IMR-90 (cell line): Measurements from ENCODE around the gene NEDD1. TPM values are rescaled to one million over a fixed set of nuclear protein-coding genes. Genes with fewer than 3 reads are reported as not detected.

Experiments
- ATAC-seq: fragments of 200-7000 bp; cut with Tn5 transposase; 2 replicates; pipeline ENCODE4 v1.9.1; 2020; ENCODE audit warnings: low read depth, mild to moderate bottlenecking, moderate library complexity
- BruUV-seq: library from RNA; stranded (reverse); fragments of 400-500 nt; replicated peaks from 2 replicates; lab custom pipeline; 2021; lab: Mats Ljungman, UMichigan
- CTCF ChIA-PET: fragments of 300-600 bp; formaldehyde crosslinking; extraction: SDS; loops from one replicate; lab custom pipeline; 2021; ENCODE audit warnings: antibody characterized with exemption; lab: Yijun Ruan, JAX
- POLR2A ChIA-PET: fragments of 300-600 bp; sonication (Branson Sonifier 250); formaldehyde crosslinking; loops from one replicate; lab custom pipeline; 2022; ENCODE audit warnings: antibody characterized with exemption; ENCODE audit not compliant: unreplicated experiment; lab: Charles Lee
- DNase-seq: peaks from one replicate; pipeline ENCODE4 v3.0.0; 2013
- H2AFZ ChIP-seq: replicated peaks from 2 replicates; pipeline ENCODE3; 2013; ENCODE audit warnings: low read length, mild to moderate bottlenecking; ENCODE audit not compliant: poor library complexity
- H2AK5ac ChIP-seq: 2 replicates; pipeline ENCODE4 v1.6.1; 2013; ENCODE audit warnings: low read depth, low read length, inconsistent platforms
- H2AK9ac ChIP-seq: replicated peaks from 2 replicates; pipeline ENCODE3; 2013; ENCODE audit warnings: mild to moderate bottlenecking, low read depth, low read length, moderate library complexity; ENCODE audit not compliant: poor library complexity
- H2BK120ac ChIP-seq: 2 replicates; pipeline ENCODE4 v1.6.1; 2013; ENCODE audit warnings: low read depth, low read length, inconsistent platforms
- H2BK15ac ChIP-seq: 3 replicates; pipeline ENCODE4 v1.6.1; 2013; ENCODE audit warnings: low read depth, low read length, inconsistent platforms
- H2BK20ac ChIP-seq: 2 replicates; pipeline ENCODE4 v1.6.1; 2013; ENCODE audit warnings: low read depth, mild to moderate bottlenecking, inconsistent platforms, low read length, moderate library complexity
- H2BK5ac ChIP-seq: 2 replicates; pipeline ENCODE4 v1.6.1; 2013; ENCODE audit warnings: mild to moderate bottlenecking, low read depth, low read length, inconsistent platforms; ENCODE audit not compliant: poor library complexity, severe bottlenecking
- H3K14ac ChIP-seq: replicated peaks from 2 replicates; pipeline ENCODE4 v1.6.1; 2013; ENCODE audit warnings: low read depth, low read length, inconsistent platforms
- H3K18ac ChIP-seq: 2 replicates; pipeline ENCODE4 v1.6.1; 2013; ENCODE audit warnings: low read depth, low read length, control low read depth
- H3K23ac ChIP-seq: 2 replicates; pipeline ENCODE4 v1.6.1; 2013; ENCODE audit warnings: low read depth, low read length, inconsistent platforms
- H3K27ac ChIP-seq: 2 replicates; pipeline ENCODE4 v1.5.1; 2013; ENCODE audit warnings: mild to moderate bottlenecking, control low read depth, low read length; ENCODE audit not compliant: insufficient read depth
- H3K27me3 ChIP-seq: 2 replicates; pipeline ENCODE4 v1.6.1; 2013; ENCODE audit warnings: low read length; ENCODE audit not compliant: control insufficient read depth, insufficient read depth
- H3K36me3 ChIP-seq: 2 replicates; pipeline ENCODE4 v1.6.1; 2013; ENCODE audit warnings: low read length, mixed read lengths; ENCODE audit not compliant: control insufficient read depth, insufficient read depth
- H3K4ac ChIP-seq: 2 replicates; pipeline ENCODE4 v1.6.1; 2013; ENCODE audit warnings: low read depth, low read length, inconsistent platforms
- H3K4me1 ChIP-seq: 2 replicates; pipeline ENCODE4 v1.6.1; 2013; ENCODE audit warnings: low read length, mixed read lengths; ENCODE audit not compliant: control insufficient read depth, insufficient read depth
- H3K4me2 ChIP-seq: 2 replicates; pipeline ENCODE4 v1.6.1; 2013; ENCODE audit warnings: low read depth, mild to moderate bottlenecking, control low read depth, low read length, moderate library complexity
- H3K4me3 ChIP-seq: 2 replicates; pipeline ENCODE4 v1.5.1; 2013; ENCODE audit warnings: low read depth, mild to moderate bottlenecking, control low read depth, low read length, moderate library complexity; ENCODE audit not compliant: insufficient read depth
- H3K56ac ChIP-seq: 2 replicates; pipeline ENCODE4 v1.6.1; 2013; ENCODE audit warnings: low read length, inconsistent platforms; ENCODE audit not compliant: insufficient read depth; ENCODE audit errors: extremely low read depth
- H3K79me1 ChIP-seq, 2 experiments: 2 replicates each; pipeline ENCODE4 v1.6.1; 2013; ENCODE audit warnings: low read length in 2 of 2, inconsistent platforms in 1 of 2, low read depth in 1 of 2
- H3K9ac ChIP-seq: 2 replicates; pipeline ENCODE4 v1.6.1; 2013; ENCODE audit warnings: low read depth, low read length, control low read depth
- H3K9me1 ChIP-seq: 2 replicates; pipeline ENCODE4 v1.6.1; 2013; ENCODE audit warnings: low read length, inconsistent platforms; ENCODE audit not compliant: insufficient read depth
- H3K9me3 ChIP-seq: 2 replicates; pipeline ENCODE4 v1.6.1; 2013; ENCODE audit warnings: low read length; ENCODE audit not compliant: control insufficient read depth, insufficient read depth
- H4K20me1 ChIP-seq: 2 replicates; pipeline ENCODE4 v1.6.1; 2013; ENCODE audit warnings: low read length, inconsistent platforms; ENCODE audit not compliant: insufficient read depth
- H4K5ac ChIP-seq: 2 replicates; pipeline ENCODE4 v1.6.1; 2013; ENCODE audit warnings: mild to moderate bottlenecking, low read depth, low read length, control low read depth
- H4K8ac ChIP-seq, 2 experiments: 2 replicates each; pipeline ENCODE4 v1.6.1; 2013; ENCODE audit warnings: low read depth in 2 of 2, low read length in 2 of 2, control low read depth in 1 of 2, inconsistent platforms in 1 of 2
- H4K91ac ChIP-seq: 2 replicates; pipeline ENCODE4 v1.6.1; 2013; ENCODE audit warnings: low read depth, low read length, inconsistent platforms; ENCODE audit not compliant: insufficient read depth
- BHLHE40 ChIP-seq: fragments of 150-350 bp; IDR thresholded peaks from 2 replicates; pipeline ENCODE4 v1.6.1; 2016; ENCODE audit warnings: mild to moderate bottlenecking, low read depth, low read length
- CEBPB ChIP-seq: IDR thresholded peaks from 2 replicates; pipeline ENCODE4 v1.6.1; 2012; ENCODE audit warnings: low read depth, low read length, improper control_type of control experiment
- CHD1 ChIP-seq: IDR thresholded peaks from 2 replicates; pipeline ENCODE4 v1.6.1; 2012; ENCODE audit warnings: low read depth, low read length, improper control_type of control experiment
- POLR2A ChIP-seq: IDR thresholded peaks from 2 replicates; pipeline ENCODE4 v1.6.1; 2012; ENCODE audit warnings: mild to moderate bottlenecking, low read depth, low read length
- WGBS, 2 experiments: methylation state at CpG; one replicate each; pipeline versions ENCODE4 v1.1.5 to v1.1.7; 2013; ENCODE audit warnings: missing lambda C conversion rate in 2 of 2; ENCODE audit not compliant: insufficient read length in 1 of 2; ENCODE audit errors: extremely low coverage in 2 of 2; 5-methylcytosine and 5-hydroxymethylcytosine counted together
- dilution Hi-C: fragments of 300-500 bp; cut with HindIII; formaldehyde crosslinking; loops from one replicate; pipeline ENCODE4 v1.14.3; 2018; ENCODE audit warnings: low sequenced_read_pairs; ENCODE audit not compliant: unreplicated experiment
- in situ Hi-C: fragments of 300-500 bp; cut with MboI; formaldehyde crosslinking; loops from 3 replicates; pipeline ENCODE4 v1.14.3; 2019; ENCODE audit warnings: low sequenced_read_pairs, inconsistent platforms, mixed read lengths
- intact Hi-C: fragments of 100-400 bp; cut with micrococcal nuclease; formaldehyde crosslinking; loops from 2 replicates; pipeline ENCODE4 v1.10.0; 2022
- polyA plus RNA-seq, 3 experiments: library from polyadenylated mRNA; depleted of rRNA; stranded (reverse); fragments of >200 nt; gene quantifications; 2 replicates each; pipeline ENCODE4 v1.2.3, GENCODE V29; 2012; ENCODE audit warnings: low replicate concordance in 1 of 3
- total RNA-seq: library from RNA; depleted of rRNA; stranded (reverse); fragments of >200 nt; gene quantifications from 2 replicates; pipeline ENCODE4 v1.2.3, GENCODE V29; 2012
- TF ChIP-seq, protein P1 (sequence below): conservative IDR thresholded peaks from 2 replicates; pipeline ENCODE4 v1.5.1; 2012; ENCODE audit warnings: mild to moderate bottlenecking, low read depth, low read length, improper control_type of control experiment
- TF ChIP-seq, protein P2 (sequence below): fragments of 150-350 bp; IDR thresholded peaks from 2 replicates; pipeline ENCODE4 v1.6.1; 2017; ENCODE audit warnings: mild to moderate bottlenecking, antibody characterized with exemption, low read length, low read depth
- TF ChIP-seq, protein P3 (sequence below): fragments of 150-350 bp; IDR thresholded peaks from 2 replicates; pipeline ENCODE4 v1.6.1; 2016; ENCODE audit warnings: low read depth, mild to moderate bottlenecking, low read length, moderate library complexity, borderline replicate concordance

The NEDD1 gene
- total and polyA plus RNA-seq, 2 of the 4 experiments (the other 2 are of a cell fraction): 10.0 to 48.0 TPM

DNA sequence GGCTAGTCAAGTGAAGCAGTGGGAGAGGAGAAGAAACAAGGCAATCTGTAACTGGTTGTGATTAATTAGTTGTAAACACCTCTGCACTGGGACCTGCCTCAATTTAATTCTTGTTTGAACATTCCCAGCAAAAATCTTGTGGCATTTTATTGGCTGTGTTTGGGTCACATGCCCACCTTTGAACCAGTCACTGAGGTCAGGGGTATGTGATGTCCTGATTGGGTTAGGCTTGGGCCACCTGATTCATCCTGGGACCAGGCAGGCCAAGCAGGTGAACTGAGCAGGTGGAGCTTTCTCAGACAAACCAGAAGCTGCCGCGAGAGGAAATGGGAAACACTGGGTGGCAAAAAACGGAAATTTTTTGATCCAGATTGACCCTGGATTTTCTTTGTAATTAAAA is 72.5 kb downstream of the NEDD1 start:
- Histone ChIP-seq H3K4me2 (no peak overlapping the region), H2BK120ac (no peak overlapping the region), H3K36me3 (no peaks in the 10 kb centered on the region), H2AK5ac (no peak overlapping the region), H3K27me3 (0 out of 2 replicates have a peak, but pooled peaks cover 2% of the 10 kb centered on the region), H3K18ac (no peak overlapping the region), H3K27ac (no peak overlapping the region), H2BK5ac (no peak overlapping the region), H3K9me3 (no peaks in the 10 kb centered on the region), H3K14ac (no peak overlapping the region), H4K5ac (no peak overlapping the region), H2BK15ac (no peak overlapping the region), H2AK9ac (no peak overlapping the region), H4K91ac (no peak overlapping the region), H3K9ac (no peak overlapping the region), H3K79me1 (no peaks in the 10 kb centered on the region), H3K23ac (no peak overlapping the region), H3K4me3 (no peak overlapping the region), H2AFZ (no peak overlapping the region), H2BK20ac (no peak overlapping the region), H3K4me1 (no peaks in the 10 kb centered on the region), H3K56ac (no peak overlapping the region), H4K20me1 (no peaks in the 10 kb centered on the region), H3K4ac (no peak overlapping the region), H3K9me1 (no peaks in the 10 kb centered on the region), H4K8ac (no peak overlapping the region)
- DNase-seq (no peak), ATAC-seq (no peak)
- no TSS peak for BruUV-seq
- TF ChIP-seq CEBPB (no peak), CHD1 (no peak), POLR2A (no peak), BHLHE40 (no peak)
- TF ChIP-seq, protein P1, sequence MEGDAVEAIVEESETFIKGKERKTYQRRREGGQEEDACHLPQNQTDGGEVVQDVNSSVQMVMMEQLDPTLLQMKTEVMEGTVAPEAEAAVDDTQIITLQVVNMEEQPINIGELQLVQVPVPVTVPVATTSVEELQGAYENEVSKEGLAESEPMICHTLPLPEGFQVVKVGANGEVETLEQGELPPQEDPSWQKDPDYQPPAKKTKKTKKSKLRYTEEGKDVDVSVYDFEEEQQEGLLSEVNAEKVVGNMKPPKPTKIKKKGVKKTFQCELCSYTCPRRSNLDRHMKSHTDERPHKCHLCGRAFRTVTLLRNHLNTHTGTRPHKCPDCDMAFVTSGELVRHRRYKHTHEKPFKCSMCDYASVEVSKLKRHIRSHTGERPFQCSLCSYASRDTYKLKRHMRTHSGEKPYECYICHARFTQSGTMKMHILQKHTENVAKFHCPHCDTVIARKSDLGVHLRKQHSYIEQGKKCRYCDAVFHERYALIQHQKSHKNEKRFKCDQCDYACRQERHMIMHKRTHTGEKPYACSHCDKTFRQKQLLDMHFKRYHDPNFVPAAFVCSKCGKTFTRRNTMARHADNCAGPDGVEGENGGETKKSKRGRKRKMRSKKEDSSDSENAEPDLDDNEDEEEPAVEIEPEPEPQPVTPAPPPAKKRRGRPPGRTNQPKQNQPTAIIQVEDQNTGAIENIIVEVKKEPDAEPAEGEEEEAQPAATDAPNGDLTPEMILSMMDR: no peak
- TF ChIP-seq, protein P2, sequence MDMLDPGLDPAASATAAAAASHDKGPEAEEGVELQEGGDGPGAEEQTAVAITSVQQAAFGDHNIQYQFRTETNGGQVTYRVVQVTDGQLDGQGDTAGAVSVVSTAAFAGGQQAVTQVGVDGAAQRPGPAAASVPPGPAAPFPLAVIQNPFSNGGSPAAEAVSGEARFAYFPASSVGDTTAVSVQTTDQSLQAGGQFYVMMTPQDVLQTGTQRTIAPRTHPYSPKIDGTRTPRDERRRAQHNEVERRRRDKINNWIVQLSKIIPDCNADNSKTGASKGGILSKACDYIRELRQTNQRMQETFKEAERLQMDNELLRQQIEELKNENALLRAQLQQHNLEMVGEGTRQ: no peak
- TF ChIP-seq, protein P3, sequence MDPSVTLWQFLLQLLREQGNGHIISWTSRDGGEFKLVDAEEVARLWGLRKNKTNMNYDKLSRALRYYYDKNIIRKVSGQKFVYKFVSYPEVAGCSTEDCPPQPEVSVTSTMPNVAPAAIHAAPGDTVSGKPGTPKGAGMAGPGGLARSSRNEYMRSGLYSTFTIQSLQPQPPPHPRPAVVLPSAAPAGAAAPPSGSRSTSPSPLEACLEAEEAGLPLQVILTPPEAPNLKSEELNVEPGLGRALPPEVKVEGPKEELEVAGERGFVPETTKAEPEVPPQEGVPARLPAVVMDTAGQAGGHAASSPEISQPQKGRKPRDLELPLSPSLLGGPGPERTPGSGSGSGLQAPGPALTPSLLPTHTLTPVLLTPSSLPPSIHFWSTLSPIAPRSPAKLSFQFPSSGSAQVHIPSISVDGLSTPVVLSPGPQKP: no peak
- intact Hi-C loops: no loop called here
- in situ Hi-C loops: loop anchor here (25.0 kb wide), 1 partner anchor 1408 kb away; no protein-coding TSS in a partner anchor
- 90% methylated on average over 2 of the region's 3 CpGs; no CpG with 5 or more reads in 1 of the 2 experiments for WGBS, 2 experiments
- ChIA-PET CTCF (no interaction called here), POLR2A (no interaction called here)
- dilution Hi-C loops: no loop called here
